RKO (cell line): ENCODE measurements around the gene CFAP99.

Experiments used
- DNase-seq: peaks from one replicate; pipeline ENCODE4 v3.0.0-alpha.2; 2016; ENCODE audit warnings: low spot score

Gene CFAP99

DNA sequence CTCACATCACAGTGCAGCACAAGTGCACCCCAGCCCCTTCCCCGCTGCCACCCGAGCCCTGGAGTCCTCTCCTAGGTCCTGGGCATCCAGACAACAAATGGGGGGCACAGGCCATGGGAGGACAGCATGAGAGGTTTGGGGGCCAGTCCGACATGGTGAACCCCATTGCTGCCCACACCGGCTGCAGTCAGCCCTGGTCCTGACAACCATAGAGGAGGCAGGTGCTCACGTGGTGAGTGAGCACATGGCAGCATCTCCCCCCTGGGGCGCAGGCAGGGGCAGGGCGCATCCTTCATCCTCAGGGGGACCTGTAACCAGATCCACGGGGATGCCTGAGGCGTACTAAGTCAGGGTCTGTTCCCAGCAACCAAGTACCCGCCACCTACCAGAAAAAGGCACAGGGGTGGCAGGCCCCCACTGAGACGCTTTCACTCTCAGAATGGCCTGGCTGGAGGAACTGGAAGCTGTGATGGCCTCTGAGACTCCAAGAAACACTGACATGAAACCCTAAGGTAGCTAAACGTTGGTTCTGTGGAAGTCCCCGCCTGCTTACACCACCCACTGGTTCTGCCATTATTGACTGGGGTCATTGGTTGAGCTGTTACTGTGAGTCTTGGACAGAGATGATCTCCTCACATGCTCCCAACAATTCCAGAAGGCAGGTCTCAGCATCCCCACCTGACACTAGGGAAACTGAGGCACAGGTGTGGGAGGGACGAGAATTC is 6.8 kb upstream of the CFAP99 start:
- DNase-seq: no peak

DNA sequence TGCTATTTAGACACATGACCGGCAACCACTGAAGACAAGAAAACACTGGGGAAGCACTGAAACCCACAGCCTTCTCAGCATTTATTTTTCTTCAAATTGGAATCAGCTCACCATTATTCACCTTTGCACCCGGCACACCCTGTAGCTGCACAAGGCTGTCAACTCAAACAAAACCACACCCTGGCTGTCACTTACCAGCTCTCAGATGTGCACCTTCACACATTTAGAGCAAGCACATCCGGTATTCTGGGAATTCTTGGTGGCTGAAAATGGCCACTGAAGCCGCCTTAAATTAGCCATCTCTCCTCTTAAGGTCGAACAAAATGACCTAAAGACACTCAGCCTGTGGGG is 6.2 kb upstream of the CFAP99 start:
- DNase-seq: no peak

DNA sequence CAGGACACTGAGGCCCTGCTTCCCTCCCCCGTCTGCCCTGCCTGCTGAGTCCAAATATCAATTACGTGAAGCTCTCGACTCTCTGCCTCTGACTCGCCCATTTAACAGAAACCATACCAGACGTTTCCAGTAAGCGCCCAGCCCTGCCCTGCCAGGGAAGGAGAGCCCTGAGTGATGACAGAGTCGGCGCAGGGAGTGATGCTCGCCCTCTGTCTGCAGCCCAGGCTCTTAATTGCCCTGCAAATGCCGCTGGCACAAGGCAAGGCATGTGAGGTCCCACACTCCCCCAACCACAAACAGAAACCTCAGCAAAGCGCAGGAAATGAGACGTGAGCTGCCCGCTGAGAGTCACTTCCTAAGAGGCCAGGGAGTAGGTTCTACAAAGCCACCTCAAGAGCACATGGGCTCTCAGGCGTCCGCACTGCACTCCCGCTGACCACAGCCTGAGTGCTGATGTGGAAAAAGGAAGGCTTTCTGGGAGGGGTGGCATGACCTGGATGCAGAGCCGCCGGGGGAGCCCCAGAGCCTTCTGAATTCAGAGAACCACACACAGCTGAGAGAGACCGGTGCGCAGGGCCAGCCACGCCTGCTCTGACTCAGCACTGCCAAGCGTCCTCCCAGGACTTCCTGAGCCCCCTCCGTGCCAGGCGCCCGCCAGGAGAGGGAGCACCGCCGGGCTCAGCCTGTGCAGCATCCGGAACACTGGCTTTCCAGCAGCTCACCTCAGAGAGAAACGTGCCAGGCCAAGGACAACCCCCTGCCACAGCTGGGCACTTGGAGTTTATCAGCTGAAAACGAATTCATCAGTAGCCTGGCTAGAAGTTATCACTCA is 5.7 kb upstream of the CFAP99 start:
- peak; percentile 97 for DNase-seq

DNA sequence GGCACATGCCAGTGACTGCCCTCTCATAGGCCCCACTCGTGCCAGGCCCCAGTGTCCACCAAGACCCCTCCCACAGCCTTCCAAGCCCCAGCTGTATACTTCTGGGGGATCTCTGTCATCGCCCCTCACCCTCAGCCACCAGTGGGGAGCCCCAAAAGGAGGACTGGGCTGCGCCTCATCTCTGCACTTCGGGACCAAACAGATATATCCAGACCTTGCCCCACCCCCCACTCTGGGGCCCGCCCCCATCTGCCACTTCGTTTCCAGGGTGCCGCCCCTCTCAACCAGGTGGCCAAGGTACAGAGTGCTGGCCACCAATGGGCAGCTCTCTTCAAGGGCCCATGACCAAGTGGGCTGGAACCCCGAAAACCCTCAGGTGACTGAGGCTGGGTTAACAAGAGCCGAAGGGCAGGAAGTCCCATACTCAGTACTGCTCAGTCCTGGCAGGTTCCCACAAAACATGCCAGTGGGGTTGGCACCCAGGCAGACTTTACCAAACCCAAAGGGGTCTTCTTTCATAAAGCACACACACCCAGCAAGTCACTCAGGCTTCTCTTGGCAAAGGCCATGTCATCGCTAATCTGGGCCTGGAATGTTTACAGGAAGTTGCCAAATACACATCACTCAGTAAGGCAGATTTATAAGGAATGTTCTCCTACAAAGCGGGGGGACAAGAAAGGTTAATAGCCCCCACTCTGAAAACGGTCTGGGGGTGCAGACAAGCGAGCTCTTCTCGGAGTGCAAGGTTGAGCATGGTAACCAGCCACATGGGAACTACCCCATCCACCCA is 4.7 kb upstream of the CFAP99 start:
- DNase-seq: peak; percentile 16

DNA sequence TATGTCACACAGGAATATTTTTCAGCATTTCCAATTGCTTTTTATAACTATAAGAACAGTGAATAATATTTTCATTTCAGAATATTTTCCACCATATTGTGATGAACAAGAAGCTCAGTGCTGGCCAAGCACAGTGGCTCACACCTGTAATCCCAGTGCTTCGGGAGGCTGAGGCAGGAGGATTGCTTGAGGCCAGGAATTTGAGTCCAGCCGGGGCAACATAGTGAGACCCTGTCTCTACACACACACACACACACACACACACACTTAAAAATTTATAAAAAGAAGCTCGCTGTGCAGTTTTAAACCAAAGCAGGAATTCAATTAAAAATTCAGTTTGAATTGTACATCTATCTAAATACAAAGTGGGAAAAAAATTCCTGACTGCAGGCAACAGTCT is 3.5 kb upstream of the CFAP99 start:
- DNase-seq: no peak

DNA sequence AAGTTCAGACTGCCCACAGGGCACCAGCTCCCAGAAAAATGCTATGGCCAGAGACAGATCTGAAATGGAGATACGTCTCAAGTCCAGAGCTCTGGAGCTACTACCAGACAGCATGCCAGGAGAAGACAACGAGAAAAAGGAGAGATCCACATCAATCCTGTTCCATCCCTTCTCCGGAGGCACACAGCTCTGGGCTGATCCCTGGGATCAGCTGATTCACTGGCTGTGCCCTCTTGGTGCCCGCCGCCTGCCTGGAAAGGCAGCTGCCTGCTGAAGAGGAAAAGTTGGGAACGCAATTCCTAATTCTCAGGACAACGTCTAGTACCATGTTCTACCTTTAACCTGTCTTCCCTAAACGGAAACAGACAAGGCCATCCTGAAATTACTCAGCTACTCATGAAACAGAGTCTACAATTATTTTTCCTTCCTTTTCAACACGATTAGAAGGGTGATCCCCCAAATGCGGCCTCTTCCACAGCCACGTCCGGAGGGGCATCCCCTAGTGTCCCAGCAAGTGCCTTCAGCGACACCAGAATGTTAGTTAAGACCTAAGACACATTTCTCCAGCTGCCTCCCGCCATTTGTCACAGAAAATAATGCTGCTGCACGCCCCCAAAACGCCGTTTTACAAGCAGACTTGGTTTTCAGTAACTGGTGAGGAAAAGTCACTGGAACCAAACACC is 2.7 kb upstream of the CFAP99 start:
- peak; percentile 48 for DNase-seq

DNA sequence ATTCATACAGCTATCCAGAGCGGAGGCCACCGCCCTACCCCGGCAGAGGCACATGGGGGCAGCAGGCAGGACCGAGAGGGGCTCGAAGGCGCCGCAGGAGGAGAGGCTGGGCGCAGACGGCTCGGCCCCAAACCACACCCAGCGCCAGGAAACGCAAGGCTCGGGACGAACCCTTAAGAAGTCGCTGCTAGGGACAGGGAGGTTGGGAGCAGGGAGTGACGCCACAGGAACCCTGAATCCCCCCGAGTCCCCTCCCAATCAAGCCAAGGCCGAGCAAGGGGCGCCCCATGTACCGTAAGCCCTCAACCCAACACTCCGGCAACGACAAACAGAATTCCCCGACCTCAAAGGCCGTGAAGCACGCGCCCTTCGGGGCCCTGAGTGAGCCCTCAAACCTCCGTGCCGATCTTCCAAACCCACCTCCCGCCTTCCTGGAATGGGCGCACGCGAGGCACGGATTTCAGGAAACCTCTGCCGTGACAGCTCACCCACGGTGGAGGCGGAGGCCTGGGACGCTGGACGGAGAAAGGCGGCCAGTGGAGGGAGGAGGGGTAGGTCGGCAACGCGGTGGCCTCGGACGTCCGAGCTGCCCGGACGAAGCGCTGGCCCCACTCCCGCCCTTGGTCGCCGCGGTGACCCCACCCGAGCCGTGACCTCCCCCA is 2.1 kb upstream of the CFAP99 start:
- DNase-seq: peak; percentile 67

DNA sequence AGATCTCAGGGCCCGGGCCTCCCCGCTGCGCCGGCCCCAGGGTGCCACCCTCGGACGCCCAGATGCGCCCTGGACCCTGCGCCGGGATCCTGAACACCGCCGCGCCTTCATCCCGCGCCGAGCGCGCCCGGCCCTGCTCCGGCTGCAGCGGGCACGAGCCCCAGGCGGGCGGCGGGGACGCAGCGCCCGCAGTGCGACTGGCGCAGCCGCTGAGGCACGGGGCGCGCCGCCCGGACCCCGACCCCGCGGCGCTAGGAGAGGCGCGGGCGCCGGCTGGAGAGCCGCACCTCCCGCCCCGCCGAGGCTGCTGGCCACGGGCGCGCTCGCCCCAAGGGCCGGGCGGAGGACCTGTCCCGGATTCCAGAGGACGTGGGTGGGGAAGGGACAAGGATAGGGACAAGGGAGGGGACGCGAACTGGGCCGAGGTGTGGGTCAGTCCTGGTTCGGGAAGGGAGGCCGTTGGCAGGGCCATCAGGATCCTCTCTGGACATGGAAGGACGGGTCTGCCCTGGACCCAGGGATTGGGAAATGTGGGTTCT is 1.5 kb upstream of the CFAP99 start:
- DNase-seq: peak; percentile 21

DNA sequence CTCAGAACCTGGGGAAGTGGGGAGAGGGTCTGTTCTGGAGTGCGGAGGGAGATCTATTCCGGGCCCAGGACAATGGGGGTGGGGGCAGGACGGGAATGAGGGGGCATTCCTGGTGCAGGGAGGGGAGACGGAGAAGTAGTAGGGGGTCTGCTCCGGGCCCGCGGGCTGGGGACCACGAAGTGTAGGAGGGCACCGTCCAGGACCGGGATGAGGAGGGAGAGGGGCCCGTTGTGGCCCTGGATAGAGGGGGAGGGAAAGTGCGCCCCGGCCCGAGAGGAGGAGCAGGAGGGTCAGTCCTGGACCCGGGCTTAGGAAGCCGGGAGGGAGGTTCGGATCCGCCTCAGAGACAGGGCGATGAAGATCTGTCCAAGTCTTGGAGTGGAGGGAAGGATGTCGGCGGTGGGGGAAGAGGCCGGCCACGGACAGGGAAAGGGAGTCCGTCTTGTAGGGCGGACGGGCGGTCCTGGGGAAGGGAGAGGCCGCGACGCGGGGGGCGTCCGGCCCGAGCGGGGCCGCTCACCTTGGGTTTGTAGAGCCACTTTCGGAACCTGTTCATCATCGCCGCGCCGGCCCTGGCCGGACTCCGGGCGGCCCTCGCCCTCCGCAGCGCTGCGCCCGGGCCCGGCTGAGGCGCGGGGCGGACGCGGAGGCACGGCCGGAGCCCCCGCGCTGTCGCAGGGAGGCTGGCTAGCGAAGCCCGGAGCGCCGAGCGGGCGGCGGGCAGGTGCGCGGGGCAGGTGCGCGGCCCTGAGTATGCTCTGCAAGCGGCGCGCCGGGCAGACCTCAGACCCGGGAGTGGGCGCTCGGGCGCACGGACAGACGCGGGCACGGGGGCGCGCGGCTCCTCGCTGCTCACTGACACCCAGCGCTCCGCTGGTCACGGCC is 748 bp upstream of the CFAP99 start, which contains the start of gene ZFYVE28:
Gene ZFYVE28, minus strand, starts transcription at position 881 of the 885 bp plus-strand sequence. Its CDS starts 322 bp downstream, at position 559.
- peak; percentile 57 for DNase-seq

DNA sequence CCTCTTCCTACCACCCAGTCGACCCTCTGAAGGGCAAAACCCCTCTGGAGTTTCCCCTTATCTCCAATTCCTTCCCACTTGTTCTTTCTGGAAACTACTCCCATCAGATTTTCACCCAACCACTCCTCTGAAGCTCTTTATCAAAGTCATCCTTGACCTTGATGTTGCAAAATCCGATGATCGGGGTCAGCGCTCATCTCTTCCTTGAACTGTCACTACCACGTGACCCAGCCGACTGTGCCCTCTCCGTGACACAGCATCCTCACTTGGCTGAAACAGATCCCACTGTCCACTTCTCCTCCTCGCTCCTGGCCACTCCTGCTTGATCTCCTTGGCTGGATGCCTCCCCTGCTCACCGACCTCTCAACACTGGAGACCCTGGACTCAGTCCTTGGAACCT is 1.1 kb downstream of the CFAP99 start:
- no peak for DNase-seq

DNA sequence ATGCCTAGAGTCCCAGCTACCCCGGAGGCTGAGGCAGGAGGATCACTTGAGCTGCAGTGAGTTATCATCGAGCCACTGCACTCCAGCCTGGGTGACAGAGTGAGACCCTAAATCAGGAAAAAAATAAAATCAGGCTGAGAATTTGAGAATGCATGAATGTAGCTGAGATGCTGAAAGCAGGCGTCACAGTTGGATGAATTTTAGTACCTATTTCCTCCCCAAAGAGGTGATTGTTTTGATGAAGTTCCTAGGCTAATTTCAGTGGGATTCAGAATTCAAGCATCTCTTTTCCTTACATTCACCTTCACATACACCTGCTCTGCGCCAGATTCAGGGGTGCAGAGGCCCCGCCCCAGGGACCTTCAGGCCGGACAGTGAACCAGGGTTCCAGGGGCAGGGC is 3.2 kb downstream of the CFAP99 start:
- DNase-seq: no peak

DNA sequence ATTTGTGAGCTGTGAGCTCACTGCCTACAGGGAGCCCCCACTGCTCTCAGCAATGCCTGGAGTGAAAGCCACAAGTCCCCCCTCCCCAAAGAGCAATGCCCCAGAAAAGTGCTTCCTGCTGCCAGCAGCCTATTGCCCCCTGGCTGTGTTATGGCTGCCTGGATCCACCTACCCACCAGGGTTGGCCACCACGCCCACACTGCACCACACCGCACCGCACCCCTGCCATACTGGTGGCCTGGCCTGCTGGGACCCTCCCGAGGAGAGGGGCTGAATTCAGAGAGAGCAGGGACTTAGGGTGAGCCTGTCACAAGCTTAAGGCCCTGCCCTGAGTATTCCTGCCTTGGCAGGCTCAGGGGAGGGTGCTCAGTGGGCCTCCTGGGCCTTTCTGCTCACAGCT is 4.3 kb downstream of the CFAP99 start:
- DNase-seq: no peak

DNA sequence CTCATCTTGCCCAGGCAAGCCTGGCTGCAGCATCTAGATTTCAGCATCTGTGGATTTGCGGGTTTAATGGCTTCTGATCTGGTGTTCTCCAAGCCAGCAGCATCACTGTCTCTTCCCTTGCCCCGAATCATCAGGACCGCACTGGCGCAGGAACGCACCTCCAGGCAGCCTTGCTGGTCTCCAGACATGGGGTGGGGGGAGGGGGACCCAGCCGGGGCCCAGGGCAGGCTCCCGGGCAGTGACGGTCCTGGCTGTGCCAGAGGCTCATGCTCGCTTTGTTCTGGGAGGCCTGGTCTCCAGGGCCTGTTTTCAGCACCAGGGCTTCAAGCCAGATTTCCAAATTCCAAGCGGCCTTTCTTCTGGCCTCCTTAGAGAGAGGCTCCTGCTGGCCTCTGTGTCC is 4.9 kb downstream of the CFAP99 start:
- DNase-seq: no peak

DNA sequence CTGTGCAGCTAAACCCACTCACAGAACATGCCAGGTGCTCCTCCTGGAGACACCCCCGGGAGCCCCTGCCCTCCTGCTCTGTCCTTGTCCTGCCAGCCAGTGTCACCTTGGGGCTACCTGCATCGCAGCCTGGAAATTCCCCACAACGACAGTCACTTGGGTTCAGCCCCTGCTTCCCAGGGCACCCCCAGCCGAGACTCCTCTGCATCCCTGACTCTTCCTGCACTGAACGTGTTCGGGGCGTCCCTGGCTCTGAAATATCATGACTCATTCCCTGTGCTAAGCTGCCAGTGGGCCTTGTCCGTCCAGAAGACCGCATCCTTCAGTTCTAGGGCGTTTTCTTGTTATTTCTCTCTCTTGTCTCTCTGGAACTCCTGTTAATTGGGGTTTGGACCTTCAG is 5.8 kb downstream of the CFAP99 start:
- DNase-seq: no peak

DNA sequence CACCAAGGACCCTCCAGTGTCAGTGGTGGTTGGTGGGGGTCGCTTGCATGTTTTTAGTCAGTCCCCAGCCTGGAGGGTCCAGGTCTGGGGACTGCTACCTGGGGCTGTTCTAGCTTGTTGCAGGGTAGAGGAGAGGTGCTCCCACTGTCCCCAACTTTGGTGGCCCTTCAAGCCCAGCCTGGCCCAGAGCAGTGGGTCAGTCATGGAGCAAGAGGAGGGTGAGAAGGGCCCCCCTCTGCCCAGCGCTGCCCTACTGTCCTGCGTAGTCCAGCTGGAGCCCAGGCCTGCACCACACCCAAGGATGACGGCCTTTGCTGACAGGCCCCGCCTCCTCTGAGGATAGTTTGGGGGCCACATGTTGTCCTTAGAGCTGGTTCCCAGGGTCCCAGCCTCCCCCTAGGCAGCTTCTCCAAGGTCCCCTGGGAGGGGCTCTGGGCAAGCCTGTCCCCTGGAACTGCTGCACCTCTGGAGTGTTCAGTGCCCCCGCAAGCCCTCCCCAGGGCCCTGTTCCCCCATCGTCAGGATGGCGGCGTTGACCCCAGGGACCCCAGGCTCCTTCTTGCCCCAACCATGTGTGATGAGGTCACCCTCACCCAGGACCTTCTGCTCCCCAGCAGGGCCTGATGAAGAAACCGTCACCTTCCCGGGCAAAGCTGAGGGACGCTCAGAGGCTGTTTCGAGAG is 6.8 kb downstream of the CFAP99 start:
- DNase-seq: no peak

DNA sequence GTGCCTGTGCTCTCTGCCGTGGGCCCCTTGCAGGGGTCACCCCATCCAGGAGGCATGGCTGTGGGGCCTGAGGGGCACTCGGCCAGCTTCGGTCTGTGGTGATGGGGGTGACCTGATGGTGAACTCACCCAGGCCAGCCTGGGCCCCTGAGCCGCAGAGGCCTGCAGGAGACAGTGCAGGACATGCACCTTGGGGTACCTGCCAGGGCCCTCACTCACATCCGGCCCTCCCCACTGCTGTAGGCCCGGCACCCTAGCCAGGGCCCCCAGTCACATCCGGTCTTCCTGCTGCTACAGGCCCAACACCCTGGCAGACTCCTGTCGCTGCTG is 7.3 kb downstream of the CFAP99 start:
- DNase-seq: no peak

DNA sequence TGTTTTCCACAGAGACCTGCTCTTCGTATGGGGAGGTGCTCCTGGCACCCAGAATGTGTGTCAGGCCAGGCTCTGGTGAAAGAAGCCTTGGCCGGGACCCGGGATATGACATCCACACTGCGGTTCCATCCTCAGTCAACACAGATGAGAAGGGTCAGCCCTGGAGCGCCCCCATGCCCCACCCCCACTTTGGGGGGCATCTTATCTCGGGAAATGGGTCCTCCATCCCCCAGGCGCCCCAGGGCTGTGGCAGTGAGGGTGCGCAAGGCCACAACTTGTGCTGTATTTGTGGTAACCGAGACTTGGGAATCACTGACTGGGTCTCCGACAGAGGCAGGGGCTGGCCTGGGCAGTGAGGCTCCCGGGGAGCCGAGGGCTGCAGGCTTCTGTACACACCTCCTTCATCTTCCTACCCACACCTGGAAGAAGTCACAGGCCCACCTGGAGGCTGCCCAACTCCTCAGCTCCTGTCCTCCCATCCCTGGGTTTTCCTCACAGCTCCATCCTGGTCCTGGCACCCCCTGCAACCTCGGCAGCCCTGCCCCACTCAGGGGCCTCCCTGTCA is 8.0 kb downstream of the CFAP99 start:
- DNase-seq: no peak

DNA sequence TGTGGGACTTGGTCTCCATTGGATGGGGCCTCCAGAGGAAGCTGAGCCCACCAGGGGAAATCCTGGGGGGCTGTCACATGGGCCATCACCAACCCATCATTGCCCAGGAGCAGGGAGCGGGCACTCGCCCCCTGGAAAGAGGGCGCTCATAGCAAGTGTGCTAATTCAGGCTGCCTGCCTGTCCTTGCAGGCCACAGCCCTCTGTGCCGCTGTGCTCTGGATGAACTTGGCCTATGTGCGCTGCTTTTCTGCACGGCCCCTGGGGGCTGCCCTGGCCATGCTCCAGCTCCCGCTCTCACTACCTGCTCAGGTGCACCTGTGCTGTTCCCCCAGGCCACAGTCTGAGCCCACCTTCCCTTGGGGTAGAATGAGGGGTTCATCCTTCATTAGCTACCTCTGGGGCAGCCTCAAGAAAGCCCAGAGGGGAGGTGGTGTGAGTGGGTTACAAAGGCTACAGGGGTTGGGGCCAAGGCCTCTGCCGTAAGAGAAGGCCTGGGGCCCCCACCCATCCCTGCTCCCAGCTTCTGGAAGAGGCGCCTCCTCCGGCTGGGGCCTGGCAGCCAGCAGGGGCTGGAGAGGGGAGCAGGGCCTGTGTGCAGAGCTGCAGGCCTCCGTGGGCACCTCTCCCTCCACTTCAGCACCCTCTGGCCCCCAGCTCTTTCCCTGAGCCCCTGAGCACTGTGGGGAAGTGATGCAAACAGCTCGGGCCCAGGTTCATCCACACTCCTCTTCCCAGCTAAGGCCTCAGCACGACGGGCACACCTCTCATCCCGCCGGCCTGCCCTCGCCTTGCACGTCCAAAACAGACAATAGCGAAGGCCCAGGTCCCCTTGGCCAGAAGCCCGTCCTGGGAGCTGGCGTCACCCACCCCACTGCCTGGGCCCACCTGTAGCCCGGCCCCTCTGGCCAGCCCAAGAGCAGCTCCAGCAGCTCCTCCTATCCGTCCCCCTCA is 8.9 kb downstream of the CFAP99 start:
- no peak for DNase-seq
